Mesendoderm (in vitro differentiated cells): ENCODE measurements around the gene FAM83E.

Experiments used
- DNase-seq: peaks from one replicate; pipeline ENCODE4 v3.0.0; 2013
- H2AK5ac ChIP-seq: 2 replicates; pipeline ENCODE4 v1.6.1; 2013; ENCODE audit warnings: low read length, inconsistent platforms
- H2BK120ac ChIP-seq: 2 replicates; pipeline ENCODE4 v1.6.1; 2013; ENCODE audit warnings: low read depth, mild to moderate bottlenecking, low read length, moderate library complexity, mixed read lengths
- H2BK15ac ChIP-seq: replicated peaks from 2 replicates; pipeline ENCODE4 v1.6.1; 2013; ENCODE audit warnings: low read depth, mild to moderate bottlenecking, moderate library complexity
- H2BK5ac ChIP-seq: 2 replicates; pipeline ENCODE4 v1.6.1; 2013; ENCODE audit warnings: low read length, inconsistent platforms
- H3K18ac ChIP-seq: 2 replicates; pipeline ENCODE4 v1.6.1; 2013; ENCODE audit warnings: mild to moderate bottlenecking, low read length, mixed read lengths
- H3K23ac ChIP-seq: one replicate; pipeline ENCODE4 v1.6.1; 2013; ENCODE audit warnings: low read length
- H3K27ac ChIP-seq: 2 replicates; pipeline ENCODE4 v1.5.1; 2013; ENCODE audit warnings: low read depth, mild to moderate bottlenecking, inconsistent platforms, low read length, moderate library complexity
- H3K27me3 ChIP-seq: 2 replicates; pipeline ENCODE4 v1.6.1; 2013; ENCODE audit warnings: low read length, control low read depth, mild to moderate bottlenecking, inconsistent platforms; ENCODE audit not compliant: insufficient read depth, poor library complexity
- H3K36me3 ChIP-seq: 2 replicates; pipeline ENCODE4 v1.6.1; 2013; ENCODE audit warnings: low read length, inconsistent platforms; ENCODE audit not compliant: control insufficient read depth, insufficient read depth
- H3K4ac ChIP-seq: one replicate; pipeline ENCODE4 v1.6.1; 2013; ENCODE audit warnings: low read depth, mild to moderate bottlenecking, low read length, moderate library complexity
- H3K4me1 ChIP-seq: 2 replicates; pipeline ENCODE4 v1.6.1; 2013; ENCODE audit warnings: low read depth, low read length, inconsistent platforms; ENCODE audit not compliant: control insufficient read depth
- H3K4me2 ChIP-seq: 2 replicates; pipeline ENCODE4 v1.6.1; 2013; ENCODE audit warnings: low read length
- H3K4me3 ChIP-seq: 2 replicates; pipeline ENCODE4 v1.5.1; 2013; ENCODE audit warnings: mild to moderate bottlenecking, low read length
- H3K56ac ChIP-seq: one replicate; pipeline ENCODE4 v1.6.1; 2013; ENCODE audit warnings: low read length
- H3K79me1 ChIP-seq: 2 replicates; pipeline ENCODE4 v1.6.1; 2013; ENCODE audit warnings: low read length, inconsistent platforms
- H3K79me2 ChIP-seq: 2 replicates; pipeline ENCODE4 v1.6.1; 2013; ENCODE audit warnings: mild to moderate bottlenecking, low read length; ENCODE audit not compliant: control insufficient read depth, insufficient read depth
- H3K9ac ChIP-seq: 2 replicates; pipeline ENCODE4 v1.6.1; 2013; ENCODE audit warnings: low read length, inconsistent platforms
- H4K5ac ChIP-seq: one replicate; pipeline ENCODE4 v1.6.1; 2013; ENCODE audit warnings: low read length
- H4K8ac ChIP-seq: one replicate; pipeline ENCODE4 v1.6.1; 2013; ENCODE audit warnings: low read depth, mild to moderate bottlenecking, control low read depth, low read length, moderate library complexity
- WGBS: extraction: QIAGEN DNeasy Blood & Tissue Kit; methylation state at CpG from one replicate; pipeline ENCODE4 v1.1.7; 2013; ENCODE audit warnings: low lambda C conversion rate, missing lambda C conversion rate; ENCODE audit not compliant: insufficient coverage; ENCODE audit errors: extremely low coverage; 5-methylcytosine and 5-hydroxymethylcytosine counted together

FAM83E gene

GRCh38 chr19:48565090-48565489, 49.8 kb downstream of the FAM83E start:
- Histone ChIP-seq H3K4me3 (no peak overlapping the region), H3K27me3 (no peaks in the 10 kb centered on the region), H3K18ac (no peak overlapping the region), H2BK120ac (no peak overlapping the region), H3K79me2 (no peaks in the 10 kb centered on the region), H2AK5ac (no peak overlapping the region), H3K9ac (no peak overlapping the region), H2BK15ac (no peak overlapping the region), H4K8ac (no peak overlapping the region), H3K36me3 (no peaks in the 10 kb centered on the region), H3K4me1 (no peaks in the 10 kb centered on the region), H3K4ac (no peak overlapping the region), H2BK5ac (no peak overlapping the region), H3K79me1 (no peaks in the 10 kb centered on the region), H3K56ac (no peak overlapping the region), H3K27ac (no peak overlapping the region), H3K23ac (no peak overlapping the region), H4K5ac (no peak overlapping the region), H3K4me2 (no peak overlapping the region)
- DNase-seq = no peak
- WGBS = no CpG with 5 or more reads among the region's 7 CpGs
